GM19372 (cell line): ENCODE data around the gene FGD3.
"Not testable (repeated sequence)": the region's sequence is repeated elsewhere in the genome, so short reads cannot be mapped to it uniquely, and the experiment has no call there.

ENCODE experiments used
- ATAC-seq: cut with Tn5 transposase; IDR thresholded peaks from one replicate; pipeline ENCODE4 v1.9.1; 2021; ENCODE audit warnings: mild to moderate bottlenecking, low read depth, moderate library complexity; ENCODE audit not compliant: unreplicated experiment

Gene FGD3

GRCh38 chr9:92947268-92948037 is at the start of gene FGD3:
Gene FGD3 (plus strand): TSS chr9:92947523. CDS start chr9:92976257, 28,734 bp downstream.
- ATAC-seq = no peak

GRCh38 chr9:92905137-92905536 is 42.2 kb upstream of the FGD3 start:
- not testable (repeated sequence) for ATAC-seq

GRCh38 chr9:92911511-92912475 is 35.5 kb upstream of the FGD3 start:
- no peak for ATAC-seq

- ATAC-seq = no peak
Observed at GRCh38 chr9:92917176-92917800, 30.0 kb upstream of the FGD3 start.

GRCh38 chr9:92920437-92920836 is 26.9 kb upstream of the FGD3 start:
- ATAC-seq = no peak

- no peak for ATAC-seq
Observed at GRCh38 chr9:92931606-92932005, 15.7 kb upstream of the FGD3 start.

GRCh38 chr9:92934321-92934720 is 13.0 kb upstream of the FGD3 start:
- no peak for ATAC-seq

- no peak for ATAC-seq
Observed at GRCh38 chr9:92938025-92938424, 9.3 kb upstream of the FGD3 start.

- ATAC-seq = no peak
Observed at GRCh38 chr9:92941861-92942260, 5.5 kb upstream of the FGD3 start.

- no peak for ATAC-seq
Observed at GRCh38 chr9:92942688-92943616, 4.4 kb upstream of the FGD3 start.

- no peak for ATAC-seq
Observed at GRCh38 chr9:92944921-92945320, 2.4 kb upstream of the FGD3 start.

- ATAC-seq = no peak
Observed at GRCh38 chr9:92945796-92946195, 1.5 kb upstream of the FGD3 start.

- no peak for ATAC-seq
Observed at GRCh38 chr9:92948038-92948534, 763 bp downstream of the FGD3 start.

GRCh38 chr9:92948632-92949031 is 1.3 kb downstream of the FGD3 start:
- no peak for ATAC-seq

- ATAC-seq = no peak
Observed at GRCh38 chr9:92949266-92949982, 2.1 kb downstream of the FGD3 start.

GRCh38 chr9:92950359-92950955 is 3.1 kb downstream of the FGD3 start:
- no peak for ATAC-seq

GRCh38 chr9:92952906-92953610 is 5.7 kb downstream of the FGD3 start:
- no peak for ATAC-seq
